ENCODE measurements around the gene SCAMP4. TPM values are rescaled to one million over a fixed set of nuclear protein-coding genes. Genes with fewer than 3 reads are reported as not detected.

SCAMP4 gene
- total and polyA plus RNA-seq, 2 experiments from 2014 or later = 39.4 to 106 TPM

- TF ChIP-seq, protein P1, sequence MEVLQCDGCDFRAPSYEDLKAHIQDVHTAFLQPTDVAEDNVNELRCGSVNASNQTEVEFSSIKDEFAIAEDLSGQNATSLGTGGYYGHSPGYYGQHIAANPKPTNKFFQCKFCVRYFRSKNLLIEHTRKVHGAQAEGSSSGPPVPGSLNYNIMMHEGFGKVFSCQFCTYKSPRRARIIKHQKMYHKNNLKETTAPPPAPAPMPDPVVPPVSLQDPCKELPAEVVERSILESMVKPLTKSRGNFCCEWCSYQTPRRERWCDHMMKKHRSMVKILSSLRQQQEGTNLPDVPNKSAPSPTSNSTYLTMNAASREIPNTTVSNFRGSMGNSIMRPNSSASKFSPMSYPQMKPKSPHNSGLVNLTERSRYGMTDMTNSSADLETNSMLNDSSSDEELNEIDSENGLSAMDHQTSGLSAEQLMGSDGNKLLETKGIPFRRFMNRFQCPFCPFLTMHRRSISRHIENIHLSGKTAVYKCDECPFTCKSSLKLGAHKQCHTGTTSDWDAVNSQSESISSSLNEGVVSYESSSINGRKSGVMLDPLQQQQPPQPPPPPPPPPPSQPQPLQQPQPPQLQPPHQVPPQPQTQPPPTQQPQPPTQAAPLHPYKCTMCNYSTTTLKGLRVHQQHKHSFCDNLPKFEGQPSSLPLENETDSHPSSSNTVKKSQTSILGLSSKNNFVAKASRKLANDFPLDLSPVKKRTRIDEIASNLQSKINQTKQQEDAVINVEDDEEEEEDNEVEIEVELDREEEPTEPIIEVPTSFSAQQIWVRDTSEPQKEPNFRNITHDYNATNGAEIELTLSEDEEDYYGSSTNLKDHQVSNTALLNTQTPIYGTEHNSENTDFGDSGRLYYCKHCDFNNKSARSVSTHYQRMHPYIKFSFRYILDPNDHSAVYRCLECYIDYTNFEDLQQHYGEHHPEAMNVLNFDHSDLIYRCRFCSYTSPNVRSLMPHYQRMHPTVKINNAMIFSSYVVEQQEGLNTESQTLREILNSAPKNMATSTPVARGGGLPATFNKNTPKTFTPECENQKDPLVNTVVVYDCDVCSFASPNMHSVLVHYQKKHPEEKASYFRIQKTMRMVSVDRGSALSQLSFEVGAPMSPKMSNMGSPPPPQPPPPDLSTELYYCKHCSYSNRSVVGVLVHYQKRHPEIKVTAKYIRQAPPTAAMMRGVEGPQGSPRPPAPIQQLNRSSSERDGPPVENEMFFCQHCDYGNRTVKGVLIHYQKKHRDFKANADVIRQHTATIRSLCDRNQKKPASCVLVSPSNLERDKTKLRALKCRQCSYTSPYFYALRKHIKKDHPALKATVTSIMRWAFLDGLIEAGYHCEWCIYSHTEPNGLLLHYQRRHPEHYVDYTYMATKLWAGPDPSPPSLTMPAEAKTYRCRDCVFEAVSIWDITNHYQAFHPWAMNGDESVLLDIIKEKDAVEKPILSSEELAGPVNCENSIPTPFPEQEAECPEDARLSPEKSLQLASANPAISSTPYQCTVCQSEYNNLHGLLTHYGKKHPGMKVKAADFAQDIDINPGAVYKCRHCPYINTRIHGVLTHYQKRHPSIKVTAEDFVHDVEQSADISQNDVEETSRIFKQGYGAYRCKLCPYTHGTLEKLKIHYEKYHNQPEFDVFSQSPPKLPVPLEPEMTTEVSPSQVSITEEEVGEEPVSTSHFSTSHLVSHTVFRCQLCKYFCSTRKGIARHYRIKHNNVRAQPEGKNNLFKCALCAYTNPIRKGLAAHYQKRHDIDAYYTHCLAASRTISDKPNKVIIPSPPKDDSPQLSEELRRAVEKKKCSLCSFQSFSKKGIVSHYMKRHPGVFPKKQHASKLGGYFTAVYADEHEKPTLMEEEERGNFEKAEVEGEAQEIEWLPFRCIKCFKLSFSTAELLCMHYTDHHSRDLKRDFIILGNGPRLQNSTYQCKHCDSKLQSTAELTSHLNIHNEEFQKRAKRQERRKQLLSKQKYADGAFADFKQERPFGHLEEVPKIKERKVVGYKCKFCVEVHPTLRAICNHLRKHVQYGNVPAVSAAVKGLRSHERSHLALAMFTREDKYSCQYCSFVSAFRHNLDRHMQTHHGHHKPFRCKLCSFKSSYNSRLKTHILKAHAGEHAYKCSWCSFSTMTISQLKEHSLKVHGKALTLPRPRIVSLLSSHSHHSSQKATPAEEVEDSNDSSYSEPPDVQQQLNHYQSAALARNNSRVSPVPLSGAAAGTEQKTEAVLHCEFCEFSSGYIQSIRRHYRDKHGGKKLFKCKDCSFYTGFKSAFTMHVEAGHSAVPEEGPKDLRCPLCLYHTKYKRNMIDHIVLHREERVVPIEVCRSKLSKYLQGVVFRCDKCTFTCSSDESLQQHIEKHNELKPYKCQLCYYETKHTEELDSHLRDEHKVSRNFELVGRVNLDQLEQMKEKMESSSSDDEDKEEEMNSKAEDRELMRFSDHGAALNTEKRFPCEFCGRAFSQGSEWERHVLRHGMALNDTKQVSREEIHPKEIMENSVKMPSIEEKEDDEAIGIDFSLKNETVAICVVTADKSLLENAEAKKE (CRISPR knock-in tag; IDR thresholded peaks at IDR 0.05) = no peak
- TF ChIP-seq ZNF114 (CRISPR knock-in tag; IDR thresholded peaks at IDR 0.05) (no peak), ETS1 (IDR thresholded peaks at IDR 0.05) (no peak), EZH2 (IDR thresholded peaks at IDR 0.05; ENCODE audit: low read depth, unreplicated experiment) (no peak), EZH2phosphoT487 (IDR thresholded peaks at IDR 0.05; ENCODE audit: unreplicated experiment) (no peak), CREB1 (CRISPR knock-in tag; IDR thresholded peaks at IDR 0.05; ENCODE audit: low read depth) (no peak)
- TF ChIP-seq, protein P2, sequence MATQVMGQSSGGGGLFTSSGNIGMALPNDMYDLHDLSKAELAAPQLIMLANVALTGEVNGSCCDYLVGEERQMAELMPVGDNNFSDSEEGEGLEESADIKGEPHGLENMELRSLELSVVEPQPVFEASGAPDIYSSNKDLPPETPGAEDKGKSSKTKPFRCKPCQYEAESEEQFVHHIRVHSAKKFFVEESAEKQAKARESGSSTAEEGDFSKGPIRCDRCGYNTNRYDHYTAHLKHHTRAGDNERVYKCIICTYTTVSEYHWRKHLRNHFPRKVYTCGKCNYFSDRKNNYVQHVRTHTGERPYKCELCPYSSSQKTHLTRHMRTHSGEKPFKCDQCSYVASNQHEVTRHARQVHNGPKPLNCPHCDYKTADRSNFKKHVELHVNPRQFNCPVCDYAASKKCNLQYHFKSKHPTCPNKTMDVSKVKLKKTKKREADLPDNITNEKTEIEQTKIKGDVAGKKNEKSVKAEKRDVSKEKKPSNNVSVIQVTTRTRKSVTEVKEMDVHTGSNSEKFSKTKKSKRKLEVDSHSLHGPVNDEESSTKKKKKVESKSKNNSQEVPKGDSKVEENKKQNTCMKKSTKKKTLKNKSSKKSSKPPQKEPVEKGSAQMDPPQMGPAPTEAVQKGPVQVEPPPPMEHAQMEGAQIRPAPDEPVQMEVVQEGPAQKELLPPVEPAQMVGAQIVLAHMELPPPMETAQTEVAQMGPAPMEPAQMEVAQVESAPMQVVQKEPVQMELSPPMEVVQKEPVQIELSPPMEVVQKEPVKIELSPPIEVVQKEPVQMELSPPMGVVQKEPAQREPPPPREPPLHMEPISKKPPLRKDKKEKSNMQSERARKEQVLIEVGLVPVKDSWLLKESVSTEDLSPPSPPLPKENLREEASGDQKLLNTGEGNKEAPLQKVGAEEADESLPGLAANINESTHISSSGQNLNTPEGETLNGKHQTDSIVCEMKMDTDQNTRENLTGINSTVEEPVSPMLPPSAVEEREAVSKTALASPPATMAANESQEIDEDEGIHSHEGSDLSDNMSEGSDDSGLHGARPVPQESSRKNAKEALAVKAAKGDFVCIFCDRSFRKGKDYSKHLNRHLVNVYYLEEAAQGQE (IDR thresholded peaks at IDR 0.05; ENCODE audit: unreplicated experiment) = no peak
- TF ChIP-seq, protein P3, sequence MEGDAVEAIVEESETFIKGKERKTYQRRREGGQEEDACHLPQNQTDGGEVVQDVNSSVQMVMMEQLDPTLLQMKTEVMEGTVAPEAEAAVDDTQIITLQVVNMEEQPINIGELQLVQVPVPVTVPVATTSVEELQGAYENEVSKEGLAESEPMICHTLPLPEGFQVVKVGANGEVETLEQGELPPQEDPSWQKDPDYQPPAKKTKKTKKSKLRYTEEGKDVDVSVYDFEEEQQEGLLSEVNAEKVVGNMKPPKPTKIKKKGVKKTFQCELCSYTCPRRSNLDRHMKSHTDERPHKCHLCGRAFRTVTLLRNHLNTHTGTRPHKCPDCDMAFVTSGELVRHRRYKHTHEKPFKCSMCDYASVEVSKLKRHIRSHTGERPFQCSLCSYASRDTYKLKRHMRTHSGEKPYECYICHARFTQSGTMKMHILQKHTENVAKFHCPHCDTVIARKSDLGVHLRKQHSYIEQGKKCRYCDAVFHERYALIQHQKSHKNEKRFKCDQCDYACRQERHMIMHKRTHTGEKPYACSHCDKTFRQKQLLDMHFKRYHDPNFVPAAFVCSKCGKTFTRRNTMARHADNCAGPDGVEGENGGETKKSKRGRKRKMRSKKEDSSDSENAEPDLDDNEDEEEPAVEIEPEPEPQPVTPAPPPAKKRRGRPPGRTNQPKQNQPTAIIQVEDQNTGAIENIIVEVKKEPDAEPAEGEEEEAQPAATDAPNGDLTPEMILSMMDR (conservative IDR thresholded peaks at IDR 0.05; ENCODE audit: low read depth in 2 of 2) = no peak
Observed at GRCh38 chr19:1904860-1905109, 414 bp upstream of the SCAMP4 start.

More at GRCh38 chr19:1904860-1905109, 414 bp upstream of the SCAMP4 start:
- Mint-ChIP-seq H3K9me3 (peaks cover 4% of the 10 kb centered on the region; the same call in 1 of the 3 replicates), H3K4me3 (peak overlapping the region; percentile 81), H3K27me3 (ENCODE audit: insufficient read depth, low read depth, poor library complexity) (peaks cover 24% of the 10 kb centered on the region), H3K27ac (peak overlapping the region; percentile 97), H3K4me1 (peaks cover 21% of the 10 kb centered on the region), H3K36me3 (ENCODE audit: low read depth) (peaks cover 9% of the 10 kb centered on the region)
- Histone ChIP-seq H2AFZ (no peak overlapping the region), H3K27me3 (ENCODE audit: insufficient read depth) (no peaks in the 10 kb centered on the region), H3K27ac (ENCODE audit: low read depth) (peak overlapping the region; percentile 82), H3K4me3 (peak overlapping the region; percentile 70), H3K36me3 (ENCODE audit: insufficient read depth) (no peaks in the 10 kb centered on the region), H3K9me2 (ENCODE audit: insufficient read depth) (no peaks in the 10 kb centered on the region), H3F3A (replicated peaks; ENCODE audit: low read depth) (peaks cover 20% of the 10 kb centered on the region), H3K4me2 (peak overlapping the region; percentile 70), H4K20me1 (replicated peaks; ENCODE audit: insufficient read depth) (peaks cover 7% of the 10 kb centered on the region), H3K4me1 (ENCODE audit: insufficient read depth) (peaks cover 12% of the 10 kb centered on the region), H3K79me2 (replicated peaks; ENCODE audit: insufficient read depth) (peaks cover 42% of the 10 kb centered on the region)
- DNase-seq (ENCODE audit: low spot score) (no peak), ATAC-seq (peak; percentile 5)

Measured in GM23338 (cell line).